NCI-H510A (cell line): ENCODE data around the gene MAN2A2.

Source experiments
- DNase-seq: peaks from one replicate; lab custom pipeline; 2025; lab: John Stamatoyannopoulos, UW

MAN2A2 gene

GRCh38 chr15:90942354-90943120 is 39.4 kb downstream of the MAN2A2 start:
- DNase-seq, result no peak

GRCh38 chr15:90945091-90945490 is 42.0 kb downstream of the MAN2A2 start:
- no peak for DNase-seq

- DNase-seq, result no peak
Measured at GRCh38 chr15:90946538-90946937, 43.4 kb downstream of the MAN2A2 start.

GRCh38 chr15:90946941-90947576 is 44.0 kb downstream of the MAN2A2 start:
- no peak for DNase-seq

GRCh38 chr15:90947577-90948357 is 44.7 kb downstream of the MAN2A2 start:
- no peak for DNase-seq

- no peak for DNase-seq
Measured at GRCh38 chr15:90948506-90948905, 45.4 kb downstream of the MAN2A2 start.

- DNase-seq, result no peak
Measured at GRCh38 chr15:90949979-90950675, 47.0 kb downstream of the MAN2A2 start.

GRCh38 chr15:90950676-90951075 is 47.6 kb downstream of the MAN2A2 start:
- DNase-seq, result no peak

- no peak for DNase-seq
Measured at GRCh38 chr15:90952901-90953677, 50.0 kb downstream of the MAN2A2 start.

- no peak for DNase-seq
Measured at GRCh38 chr15:90953947-90954711, 51.0 kb downstream of the MAN2A2 start.

- peak; percentile 88 for DNase-seq
Measured at GRCh38 chr15:90954712-90955623, 51.9 kb downstream of the MAN2A2 start, which contains the start of gene RCCD1. Gene RCCD1, plus strand, starts transcription at chr15:90954884. Its CDS starts 1,851 bp downstream, at chr15:90956735.

- DNase-seq, result no peak
Measured at GRCh38 chr15:90955624-90956273, 52.6 kb downstream of the MAN2A2 start.

GRCh38 chr15:90956274-90957030 is 53.4 kb downstream of the MAN2A2 start:
- DNase-seq, result peak; percentile 51

- no peak for DNase-seq
Measured at GRCh38 chr15:90957031-90957790, 54.1 kb downstream of the MAN2A2 start.

GRCh38 chr15:90957791-90958190 is 54.7 kb downstream of the MAN2A2 start:
- no peak for DNase-seq

GRCh38 chr15:90959028-90959595 is 56.0 kb downstream of the MAN2A2 start:
- no peak for DNase-seq

- DNase-seq, result no peak
Measured at GRCh38 chr15:90959894-90960293, 56.8 kb downstream of the MAN2A2 start.
